Measurements from ENCODE around the gene TNFAIP8L1.

The TNFAIP8L1 gene

DNA sequence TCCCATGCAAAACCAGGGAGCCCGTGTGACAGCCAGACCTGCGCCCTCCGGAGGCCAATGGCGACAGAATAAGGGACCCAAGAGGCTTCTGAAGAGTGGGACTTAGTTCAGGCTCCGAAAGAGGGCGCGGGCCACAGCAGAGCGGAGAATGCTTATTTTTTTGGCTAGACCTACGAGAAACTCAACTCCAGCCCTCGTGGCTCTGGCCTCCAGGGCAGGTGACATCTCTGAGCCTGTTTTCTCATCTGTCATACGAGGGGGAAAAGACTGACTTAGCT is 61.3 kb downstream of the TNFAIP8L1 start:
- no peak for DNase-seq (ENCODE audit: low read depth)
- TF ChIP-seq POLR2A (IDR thresholded peaks at IDR 0.05; ENCODE audit: extremely low read depth, insufficient read length) (no peak), MYC (IDR thresholded peaks at IDR 0.05; ENCODE audit: low read depth, low read length) (no peak)
- TF ChIP-seq, protein P1, sequence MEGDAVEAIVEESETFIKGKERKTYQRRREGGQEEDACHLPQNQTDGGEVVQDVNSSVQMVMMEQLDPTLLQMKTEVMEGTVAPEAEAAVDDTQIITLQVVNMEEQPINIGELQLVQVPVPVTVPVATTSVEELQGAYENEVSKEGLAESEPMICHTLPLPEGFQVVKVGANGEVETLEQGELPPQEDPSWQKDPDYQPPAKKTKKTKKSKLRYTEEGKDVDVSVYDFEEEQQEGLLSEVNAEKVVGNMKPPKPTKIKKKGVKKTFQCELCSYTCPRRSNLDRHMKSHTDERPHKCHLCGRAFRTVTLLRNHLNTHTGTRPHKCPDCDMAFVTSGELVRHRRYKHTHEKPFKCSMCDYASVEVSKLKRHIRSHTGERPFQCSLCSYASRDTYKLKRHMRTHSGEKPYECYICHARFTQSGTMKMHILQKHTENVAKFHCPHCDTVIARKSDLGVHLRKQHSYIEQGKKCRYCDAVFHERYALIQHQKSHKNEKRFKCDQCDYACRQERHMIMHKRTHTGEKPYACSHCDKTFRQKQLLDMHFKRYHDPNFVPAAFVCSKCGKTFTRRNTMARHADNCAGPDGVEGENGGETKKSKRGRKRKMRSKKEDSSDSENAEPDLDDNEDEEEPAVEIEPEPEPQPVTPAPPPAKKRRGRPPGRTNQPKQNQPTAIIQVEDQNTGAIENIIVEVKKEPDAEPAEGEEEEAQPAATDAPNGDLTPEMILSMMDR (IDR thresholded peaks at IDR 0.05; ENCODE audit: low read depth, low read length): no peak
- TF ChIP-seq, protein P2, sequence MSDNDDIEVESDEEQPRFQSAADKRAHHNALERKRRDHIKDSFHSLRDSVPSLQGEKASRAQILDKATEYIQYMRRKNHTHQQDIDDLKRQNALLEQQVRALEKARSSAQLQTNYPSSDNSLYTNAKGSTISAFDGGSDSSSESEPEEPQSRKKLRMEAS (IDR thresholded peaks at IDR 0.05; ENCODE audit: low read depth, low read length): no peak
- H3K4me3 ChIP-seq (ENCODE audit: low read depth, low read length): no peak overlapping the region

GRCh38 chr19:4701557-4701956 is 62.2 kb downstream of the TNFAIP8L1 start:
- DNase-seq (ENCODE audit: low read depth): no peak
- TF ChIP-seq, protein P2 (IDR thresholded peaks at IDR 0.05; ENCODE audit: low read depth, low read length): no peak
- TF ChIP-seq MYC (IDR thresholded peaks at IDR 0.05; ENCODE audit: low read depth, low read length) (no peak), POLR2A (IDR thresholded peaks at IDR 0.05; ENCODE audit: extremely low read depth, insufficient read length) (no peak)
- TF ChIP-seq, protein P1 (IDR thresholded peaks at IDR 0.05; ENCODE audit: low read depth, low read length): no peak
- H3K4me3 ChIP-seq (ENCODE audit: low read depth, low read length): no peak overlapping the region

DNA sequence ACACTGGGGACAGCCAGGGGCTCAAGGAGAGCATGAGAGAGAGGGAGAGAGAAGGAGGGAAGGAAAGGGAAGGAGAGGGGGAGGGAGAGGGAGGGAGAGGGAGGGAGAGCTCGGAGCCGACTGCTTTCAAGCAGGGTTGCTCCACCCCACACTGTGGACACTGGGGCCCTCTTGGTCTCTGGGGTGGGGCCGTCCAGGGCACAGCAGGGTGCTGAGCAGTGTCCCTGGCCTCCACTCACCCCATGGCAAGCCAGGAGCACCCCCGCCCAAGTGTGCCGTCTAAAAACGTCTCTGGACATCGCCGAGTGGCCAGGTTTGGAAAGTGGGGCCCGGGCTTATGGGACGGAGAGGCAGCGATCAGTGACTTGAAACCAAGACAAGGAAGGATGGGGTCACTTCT is 63.4 kb downstream of the TNFAIP8L1 start:
- no peak overlapping the region for H3K4me3 ChIP-seq (ENCODE audit: low read depth, low read length)
- no peak for TF ChIP-seq POLR2A (IDR thresholded peaks at IDR 0.05; ENCODE audit: extremely low read depth, insufficient read length)
- no peak for DNase-seq (ENCODE audit: low read depth)

DNA sequence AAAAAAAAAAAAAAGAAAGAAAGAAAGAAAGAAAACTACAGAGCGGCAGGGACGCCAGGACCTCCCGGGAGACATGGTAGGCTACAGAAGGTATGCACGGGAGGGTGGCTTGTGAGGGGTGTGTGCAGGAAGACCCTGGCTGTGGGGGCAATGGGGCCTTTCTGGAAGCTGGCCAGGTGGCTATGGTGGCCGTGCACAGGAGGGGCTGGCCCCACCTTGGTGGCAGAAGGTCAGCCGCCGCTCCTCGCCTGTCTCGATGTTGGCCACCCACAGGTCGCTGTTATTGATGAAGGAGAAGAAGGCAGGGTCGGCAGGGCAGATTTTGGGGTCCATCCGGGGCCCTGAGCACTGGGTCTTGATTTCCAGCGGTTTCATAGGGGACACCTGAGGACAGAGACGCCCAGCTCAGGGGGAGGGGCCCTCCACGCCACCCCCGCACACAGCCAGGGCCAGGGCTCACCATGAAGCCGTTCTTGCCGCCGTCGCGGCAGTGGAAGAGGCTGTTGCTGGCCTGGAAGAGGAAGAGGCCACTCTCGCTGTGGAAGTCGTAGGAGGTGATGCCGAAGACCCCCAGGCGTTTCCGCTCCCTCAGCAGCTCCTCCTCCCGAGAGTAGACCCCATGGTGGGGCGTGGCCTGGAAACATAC is 64.5 kb downstream of the TNFAIP8L1 start:
- TF ChIP-seq MYC (IDR thresholded peaks at IDR 0.05; ENCODE audit: low read depth, low read length): no peak
- TF ChIP-seq, protein P2 (IDR thresholded peaks at IDR 0.05; ENCODE audit: low read depth, low read length): no peak
- TF ChIP-seq, protein P1 (IDR thresholded peaks at IDR 0.05; ENCODE audit: low read depth, low read length): no peak
- no peak for TF ChIP-seq POLR2A (IDR thresholded peaks at IDR 0.05; ENCODE audit: extremely low read depth, insufficient read length)
- H3K4me3 ChIP-seq (ENCODE audit: low read depth, low read length): no peak overlapping the region
- DNase-seq (ENCODE audit: low read depth): no peak

GRCh38 chr19:4704317-4704673 is 65.0 kb downstream of the TNFAIP8L1 start:
- TF ChIP-seq POLR2A (IDR thresholded peaks at IDR 0.05; ENCODE audit: extremely low read depth, insufficient read length): no peak
- TF ChIP-seq, protein P1 (IDR thresholded peaks at IDR 0.05; ENCODE audit: low read depth, low read length): no peak
- no peak for TF ChIP-seq MYC (IDR thresholded peaks at IDR 0.05; ENCODE audit: low read depth, low read length)
- TF ChIP-seq, protein P2 (IDR thresholded peaks at IDR 0.05; ENCODE audit: low read depth, low read length): no peak
- DNase-seq (ENCODE audit: low read depth): no peak
- no peak overlapping the region for H3K4me3 ChIP-seq (ENCODE audit: low read depth, low read length)
